NCI-H526 treated with DMSO at 0.1 percent for 48 hours (cell line): ENCODE results near the gene AP2B1.

Experiments used
- DNase-seq: peaks from one replicate; lab custom pipeline; 2025; lab: John Stamatoyannopoulos, UW

The AP2B1 gene

GRCh38 chr17:35630530-35631148 is 43.5 kb downstream of the AP2B1 start:
- no peak for DNase-seq

GRCh38 chr17:35641032-35641431 is 53.9 kb downstream of the AP2B1 start:
- no peak for DNase-seq

GRCh38 chr17:35645923-35646322 is 58.8 kb downstream of the AP2B1 start:
- DNase-seq: no peak

GRCh38 chr17:35651467-35651866 is 64.3 kb downstream of the AP2B1 start:
- no peak for DNase-seq

GRCh38 chr17:35653619-35654361 is 66.7 kb downstream of the AP2B1 start:
- no peak for DNase-seq

- no peak for DNase-seq
Measured at GRCh38 chr17:35655303-35655702, 68.2 kb downstream of the AP2B1 start.

- no peak for DNase-seq
Measured at GRCh38 chr17:35660902-35661301, 73.8 kb downstream of the AP2B1 start.

- DNase-seq: no peak
Measured at GRCh38 chr17:35664685-35665084, 77.6 kb downstream of the AP2B1 start.

- no peak for DNase-seq
Measured at GRCh38 chr17:35665662-35666061, 78.5 kb downstream of the AP2B1 start.

GRCh38 chr17:35666070-35666469 is 78.9 kb downstream of the AP2B1 start:
- no peak for DNase-seq

- DNase-seq: no peak
Measured at GRCh38 chr17:35666967-35667532, 79.9 kb downstream of the AP2B1 start.

- no peak for DNase-seq
Measured at GRCh38 chr17:35668802-35669201, 81.7 kb downstream of the AP2B1 start.

GRCh38 chr17:35674552-35674951 is 87.4 kb downstream of the AP2B1 start:
- no peak for DNase-seq

- no peak for DNase-seq
Measured at GRCh38 chr17:35676441-35676840, 89.3 kb downstream of the AP2B1 start.

- DNase-seq: no peak
Measured at GRCh38 chr17:35679007-35679682, 92.0 kb downstream of the AP2B1 start.

- DNase-seq: no peak
Measured at GRCh38 chr17:35683591-35683990, 96.5 kb downstream of the AP2B1 start.

- DNase-seq: no peak
Measured at GRCh38 chr17:35684055-35684802, 97.1 kb downstream of the AP2B1 start.

- no peak for DNase-seq
Measured at GRCh38 chr17:35692512-35693210, 105.5 kb downstream of the AP2B1 start.

- DNase-seq: no peak
Measured at GRCh38 chr17:35693662-35694061, 106.5 kb downstream of the AP2B1 start.

- no peak for DNase-seq
Measured at GRCh38 chr17:35694906-35695305, 107.8 kb downstream of the AP2B1 start.

GRCh38 chr17:35695613-35696012 is 108.5 kb downstream of the AP2B1 start:
- no peak for DNase-seq

GRCh38 chr17:35698800-35699199 is 111.7 kb downstream of the AP2B1 start:
- DNase-seq: no peak
